OCI-LY1 (cell line): ENCODE results near the gene NID1.

ENCODE experiments used
- CTCF ChIP-seq: fragments of 200-600 bp; sonication (generic), shearing (Covaris generic); IDR thresholded peaks from 2 replicates; pipeline ENCODE4 v1.5.1; 2017; ENCODE audit warnings: mild to moderate bottlenecking, antibody characterized with exemption, low read length, moderate library complexity, mixed read lengths
- EZH2 ChIP-seq: fragments of 200-600 bp; sonication (generic), shearing (Covaris generic); IDR thresholded peaks from 2 replicates; pipeline ENCODE4 v1.8.0; 2017; ENCODE audit warnings: borderline replicate concordance, mixed run types, mild to moderate bottlenecking, antibody characterized with exemption, low read length, moderate library complexity, mixed read lengths

DNA sequence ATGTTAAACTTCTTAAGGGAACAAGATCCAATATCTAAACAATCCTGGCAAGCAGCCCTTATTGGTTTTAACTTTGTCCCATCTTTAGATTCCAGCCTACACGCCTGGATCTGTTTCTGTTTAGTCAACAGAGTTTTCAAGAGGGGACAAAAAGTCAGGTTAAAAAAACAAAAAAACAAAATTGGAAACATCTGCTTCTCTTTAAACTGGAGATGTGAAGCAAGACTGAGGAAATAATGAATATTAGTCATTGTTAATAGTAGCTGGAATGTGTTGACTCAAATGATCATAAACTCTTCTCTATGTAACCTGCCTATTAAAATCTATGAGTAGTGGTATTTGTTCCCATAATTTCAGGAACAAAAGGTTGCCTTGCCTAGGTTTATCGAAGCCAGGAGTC, 55.0 kb downstream of the NID1 start:
- no peak for TF ChIP-seq CTCF
- TF ChIP-seq EZH2 = no peak
